Measurements from ENCODE around the gene MICOS13.

MICOS13 gene

GRCh38 chr19:5665781-5666513 is 14.4 kb downstream of the MICOS13 start:
- no peak for DNase-seq

GRCh38 chr19:5664515-5664914 is 15.8 kb downstream of the MICOS13 start:
- DNase-seq = no peak

DNA sequence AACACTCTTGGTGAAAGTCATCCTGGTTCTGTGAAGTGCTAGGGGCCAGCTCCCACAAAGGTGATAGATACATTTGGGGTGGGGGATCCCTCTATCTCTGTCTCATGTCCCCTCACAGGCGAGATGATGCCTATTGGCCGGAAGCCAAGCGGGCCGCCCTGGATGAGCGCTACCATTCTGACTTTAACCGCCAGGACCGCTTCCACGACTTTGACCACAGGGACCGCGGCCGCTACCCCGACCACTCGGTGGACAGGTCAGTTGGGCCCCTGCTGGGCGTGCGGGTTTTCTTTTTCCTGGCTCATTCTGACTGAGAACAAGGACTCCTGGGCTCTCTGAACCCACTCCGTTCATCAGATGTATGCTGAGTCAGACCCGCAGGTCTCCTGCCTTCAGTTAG is 16.4 kb downstream of the MICOS13 start:
- DNase-seq = no peak

GRCh38 chr19:5661483-5661882 is 18.8 kb downstream of the MICOS13 start:
- DNase-seq = no peak

GRCh38 chr19:5655412-5655811 is 24.9 kb downstream of the MICOS13 start:
- no peak for DNase-seq

- DNase-seq = no peak
Measured at GRCh38 chr19:5654931-5655330, 25.4 kb downstream of the MICOS13 start.

- DNase-seq = no peak
Measured at GRCh38 chr19:5652261-5652660, 28.1 kb downstream of the MICOS13 start.

- DNase-seq = no peak
Measured at GRCh38 chr19:5651361-5651760, 29.0 kb downstream of the MICOS13 start.

DNA sequence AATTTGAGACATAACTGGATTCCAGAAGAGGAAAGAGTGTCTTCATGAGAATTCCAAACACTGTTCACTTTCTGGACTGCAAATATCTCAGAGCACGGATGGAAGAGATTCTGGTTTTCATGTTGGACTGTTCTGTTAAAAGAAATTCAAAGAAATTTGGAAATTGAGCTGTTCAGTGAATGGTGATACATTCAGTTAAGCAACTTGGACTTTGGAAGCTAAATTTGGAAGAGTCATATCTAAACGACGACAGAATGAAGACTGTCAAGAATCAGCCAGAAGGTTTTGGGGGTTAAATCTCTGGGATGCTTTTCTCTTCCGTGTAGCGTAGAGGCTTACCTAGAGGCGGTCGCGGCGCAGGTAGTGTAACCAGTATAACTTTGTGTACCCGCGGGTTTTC is 31.9 kb downstream of the MICOS13 start:
- DNase-seq = no peak

DNA sequence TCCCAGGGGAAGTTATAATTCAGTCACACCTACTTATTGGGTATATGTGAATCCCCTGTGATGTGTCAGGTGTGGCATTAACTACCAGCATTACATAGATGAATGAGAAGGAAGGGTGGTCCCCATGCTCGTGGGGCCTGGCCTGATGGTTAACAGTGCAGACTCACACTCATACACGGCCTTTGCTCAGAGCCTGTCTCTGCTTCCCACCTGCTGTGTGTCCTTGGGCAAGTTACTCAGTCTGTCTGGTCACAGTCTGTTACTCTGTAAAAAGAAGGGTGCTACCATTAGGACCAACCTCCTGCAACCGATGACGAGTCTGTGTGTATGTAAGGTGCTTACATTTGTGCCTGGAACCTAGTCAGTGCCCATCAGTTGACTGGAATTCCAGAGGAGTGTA is 33.6 kb downstream of the MICOS13 start:
- DNase-seq = no peak

- DNase-seq = no peak
Measured at GRCh38 chr19:5645409-5645808, 34.9 kb downstream of the MICOS13 start.

GRCh38 chr19:5644037-5644436 is 36.3 kb downstream of the MICOS13 start:
- DNase-seq = no peak

DNA sequence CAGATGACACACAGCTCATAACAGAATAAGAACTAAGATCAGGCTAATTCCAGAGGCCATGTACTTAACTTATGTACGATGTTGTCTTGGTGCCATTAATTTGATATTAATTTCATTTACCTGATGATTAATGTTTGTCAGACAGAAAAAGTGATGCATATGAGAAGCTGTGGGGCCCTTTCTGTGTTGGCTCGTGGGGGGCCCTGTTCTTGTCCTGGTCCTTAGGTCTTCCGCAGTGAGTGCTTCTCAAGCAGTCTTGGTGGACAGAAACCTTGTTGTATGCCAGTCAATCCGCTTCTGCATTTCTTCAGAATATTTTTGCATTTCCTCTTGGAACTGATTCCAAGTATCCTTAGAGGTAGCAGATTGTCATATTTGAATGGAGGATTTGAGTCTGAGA is 37.3 kb downstream of the MICOS13 start:
- DNase-seq = no peak

- DNase-seq = no peak
Measured at GRCh38 chr19:5642204-5642603, 38.1 kb downstream of the MICOS13 start.

- DNase-seq = no peak
Measured at GRCh38 chr19:5641171-5641570, 39.1 kb downstream of the MICOS13 start.

DNA sequence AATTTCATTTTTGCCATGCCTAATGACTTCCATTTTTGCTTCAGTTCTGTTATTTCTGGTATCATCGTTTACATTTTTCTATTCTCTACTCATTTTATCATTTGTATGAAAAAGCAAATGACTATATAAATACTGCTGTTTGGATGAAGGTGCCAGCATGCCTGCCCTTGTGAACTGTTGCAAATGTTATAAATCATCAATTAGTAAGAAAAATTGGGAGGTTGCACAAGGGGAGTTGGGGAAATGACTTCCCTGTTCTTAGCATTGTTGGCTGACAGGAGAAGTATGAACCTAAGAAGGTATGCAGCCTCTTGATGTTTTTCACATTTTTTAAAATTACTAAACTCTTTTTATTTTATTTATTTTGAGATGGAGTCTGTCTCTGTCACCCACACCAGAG is 42.3 kb downstream of the MICOS13 start:
- DNase-seq = no peak

- DNase-seq = no peak
Measured at GRCh38 chr19:5635427-5635826, 44.9 kb downstream of the MICOS13 start.

GRCh38 chr19:5632657-5633056 is 47.7 kb downstream of the MICOS13 start:
- DNase-seq = no peak

- DNase-seq = no peak
Measured at GRCh38 chr19:5632241-5632612, 48.1 kb downstream of the MICOS13 start.

DNA sequence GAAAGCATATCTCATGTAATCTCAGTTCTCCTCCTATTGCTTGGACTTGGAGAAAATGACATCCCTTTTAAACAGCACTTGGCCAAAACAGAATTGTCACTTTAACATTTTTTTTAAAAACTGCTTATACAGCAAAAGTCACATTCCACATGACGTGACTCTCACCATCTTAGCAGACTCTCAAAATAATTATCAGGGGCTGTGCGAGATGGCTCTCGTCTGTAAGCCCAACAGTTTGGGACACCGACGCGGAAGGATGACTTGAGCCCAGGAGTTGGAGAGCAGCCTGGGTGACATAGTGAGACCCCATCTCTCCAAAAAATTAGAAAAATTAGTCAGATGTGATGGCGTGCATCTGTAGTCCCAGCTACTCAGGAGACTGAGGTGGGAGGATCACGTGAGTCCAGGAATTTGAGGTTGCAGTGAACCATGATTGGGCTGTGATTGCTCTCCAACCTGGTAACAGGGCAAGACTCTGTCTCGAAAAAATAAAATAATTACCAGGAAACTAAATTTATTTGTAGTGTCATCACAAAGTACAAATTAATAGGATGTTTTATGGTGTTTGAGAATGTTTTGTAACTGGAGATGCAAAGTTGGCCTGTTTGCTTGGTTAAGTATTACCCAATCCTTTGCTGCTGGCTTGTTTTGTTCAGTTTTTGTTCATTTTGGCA is 48.6 kb downstream of the MICOS13 start:
- DNase-seq = no peak

GRCh38 chr19:5628919-5629481 is 51.3 kb downstream of the MICOS13 start:
- DNase-seq = no peak

DNA sequence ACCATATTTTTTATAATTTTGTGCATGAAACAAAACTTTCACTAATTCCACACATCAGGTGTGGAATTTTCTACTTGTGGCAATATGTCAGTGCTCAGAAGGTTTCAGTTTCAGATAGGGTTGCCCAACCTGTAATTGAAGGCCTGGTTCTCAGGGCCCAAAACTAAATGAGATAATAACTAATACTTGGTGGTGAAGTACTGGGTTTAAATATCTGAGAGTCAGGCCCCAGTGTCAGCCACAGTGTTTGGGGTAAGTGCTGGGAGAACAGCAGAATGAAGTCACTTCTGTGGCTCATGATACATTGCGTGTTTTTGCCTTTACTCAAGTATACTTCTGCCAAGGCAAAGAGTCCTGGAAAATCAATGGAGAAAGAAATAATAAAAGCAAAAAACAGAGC is 51.9 kb downstream of the MICOS13 start:
- DNase-seq = no peak

All from activated gamma-delta T cell treated with Interleukin-2 at 50 U/mL for 16 hours (primary cell).